HUES48 (cell line): ENCODE data around the gene LRP1B.

ENCODE experiments used
- H3K27ac ChIP-seq: one replicate; pipeline ENCODE4 v1.7.0; 2013; ENCODE audit warnings: low read depth, low read length, inconsistent platforms
- H3K27me3 ChIP-seq: 2 replicates; pipeline ENCODE4 v1.6.1; 2013; ENCODE audit warnings: mild to moderate bottlenecking, low read length; ENCODE audit not compliant: control insufficient read depth, insufficient read depth
- H3K36me3 ChIP-seq: 2 replicates; pipeline ENCODE4 v1.6.1; 2013; ENCODE audit warnings: low read length; ENCODE audit not compliant: control insufficient read depth, insufficient read depth
- H3K4me1 ChIP-seq: 2 replicates; pipeline ENCODE4 v1.6.1; 2013; ENCODE audit warnings: mild to moderate bottlenecking, low read length; ENCODE audit not compliant: control insufficient read depth, insufficient read depth
- H3K4me3 ChIP-seq: 2 replicates; pipeline ENCODE4 v1.5.1; 2013; ENCODE audit warnings: mild to moderate bottlenecking, low read depth, low read length
- H3K9ac ChIP-seq: 2 replicates; pipeline ENCODE4 v1.6.1; 2013; ENCODE audit warnings: mild to moderate bottlenecking, low read depth, low read length, moderate library complexity
- H3K9me3 ChIP-seq: 2 replicates; pipeline ENCODE4 v1.6.1; 2013; ENCODE audit warnings: low read length; ENCODE audit not compliant: control insufficient read depth, insufficient read depth

LRP1B gene

GRCh38 chr2:142131010-142131669 is at the start of gene LRP1B:
Gene LRP1B, minus strand, starts transcription at chr2:142131016. Its CDS starts 287 bp downstream, at chr2:142130729.
- peak within 1 kb of the TSS; percentile 48 for H3K27ac ChIP-seq
- H3K9me3 ChIP-seq: no peaks in the 10 kb centered on the region
- peak within 1 kb of the TSS; percentile 70 for H3K4me3 ChIP-seq

GRCh38 chr2:142179686-142180085 is 48.9 kb upstream of the LRP1B start:
- H3K27me3 ChIP-seq: no peaks in the 10 kb centered on the region
- H3K27ac ChIP-seq: no peak overlapping the region
- H3K36me3 ChIP-seq: no peaks in the 10 kb centered on the region
- no peak overlapping the region for H3K9ac ChIP-seq
- no peak overlapping the region for H3K4me3 ChIP-seq
- no peaks in the 10 kb centered on the region for H3K4me1 ChIP-seq
- no peaks in the 10 kb centered on the region for H3K9me3 ChIP-seq

More at GRCh38 chr2:142131010-142131669, at the start of gene LRP1B:
- H3K9ac ChIP-seq: peak within 1 kb of the TSS; percentile 59
- H3K4me1 ChIP-seq: peaks cover 8% of the 10 kb centered on the region
- H3K27me3 ChIP-seq: peaks cover 49% of the 10 kb centered on the region
- H3K36me3 ChIP-seq: no peaks in the 10 kb centered on the region

- H3K27ac ChIP-seq: no peak overlapping the region
- H3K4me3 ChIP-seq: no peak overlapping the region
- H3K36me3 ChIP-seq: no peaks in the 10 kb centered on the region
Measured at GRCh38 chr2:142178604-142179003, 47.8 kb upstream of the LRP1B start.

GRCh38 chr2:142176941-142177340 is 46.1 kb upstream of the LRP1B start:
- Histone ChIP-seq H3K27me3 (no peaks in the 10 kb centered on the region), H3K27ac (no peak overlapping the region)

More at GRCh38 chr2:142178604-142179003, 47.8 kb upstream of the LRP1B start:
- Histone ChIP-seq H3K9ac (no peak overlapping the region), H3K4me1 (no peaks in the 10 kb centered on the region), H3K27me3 (no peaks in the 10 kb centered on the region), H3K9me3 (no peaks in the 10 kb centered on the region)

GRCh38 chr2:142175813-142176338 is 45.1 kb upstream of the LRP1B start:
- no peaks in the 10 kb centered on the region for H3K9me3 ChIP-seq
- no peak overlapping the region for H3K4me3 ChIP-seq
- no peak overlapping the region for H3K9ac ChIP-seq
- no peaks in the 10 kb centered on the region for H3K4me1 ChIP-seq
- no peak overlapping the region for H3K27ac ChIP-seq
- H3K27me3 ChIP-seq: no peaks in the 10 kb centered on the region
- H3K36me3 ChIP-seq: no peaks in the 10 kb centered on the region

More at GRCh38 chr2:142176941-142177340, 46.1 kb upstream of the LRP1B start:
- Histone ChIP-seq H3K9ac (no peak overlapping the region), H3K36me3 (no peaks in the 10 kb centered on the region), H3K4me3 (no peak overlapping the region), H3K9me3 (no peaks in the 10 kb centered on the region), H3K4me1 (no peaks in the 10 kb centered on the region)

GRCh38 chr2:142174176-142174575 is 43.4 kb upstream of the LRP1B start:
- no peak overlapping the region for H3K4me3 ChIP-seq
- H3K27me3 ChIP-seq: no peaks in the 10 kb centered on the region
- no peaks in the 10 kb centered on the region for H3K4me1 ChIP-seq
- no peak overlapping the region for H3K9ac ChIP-seq
- H3K9me3 ChIP-seq: no peaks in the 10 kb centered on the region
- no peak overlapping the region for H3K27ac ChIP-seq
- H3K36me3 ChIP-seq: no peaks in the 10 kb centered on the region

GRCh38 chr2:142170847-142171246 is 40.0 kb upstream of the LRP1B start:
- no peak overlapping the region for H3K4me3 ChIP-seq
- no peaks in the 10 kb centered on the region for H3K4me1 ChIP-seq
- H3K36me3 ChIP-seq: no peaks in the 10 kb centered on the region
- no peaks in the 10 kb centered on the region for H3K9me3 ChIP-seq
- no peak overlapping the region for H3K9ac ChIP-seq
- no peaks in the 10 kb centered on the region for H3K27me3 ChIP-seq
- H3K27ac ChIP-seq: no peak overlapping the region

- Histone ChIP-seq H3K27me3 (no peaks in the 10 kb centered on the region), H3K9me3 (no peaks in the 10 kb centered on the region), H3K4me3 (no peak overlapping the region)
Measured at GRCh38 chr2:142165790-142166189, 35.0 kb upstream of the LRP1B start.

GRCh38 chr2:142153601-142154000 is 22.8 kb upstream of the LRP1B start:
- H3K36me3 ChIP-seq: no peaks in the 10 kb centered on the region

More at GRCh38 chr2:142165790-142166189, 35.0 kb upstream of the LRP1B start:
- Histone ChIP-seq H3K27ac (no peak overlapping the region), H3K4me1 (no peaks in the 10 kb centered on the region), H3K36me3 (no peaks in the 10 kb centered on the region), H3K9ac (no peak overlapping the region)

GRCh38 chr2:142150453-142150852 is 19.6 kb upstream of the LRP1B start:
- Histone ChIP-seq H3K27me3 (no peaks in the 10 kb centered on the region), H3K9me3 (no peaks in the 10 kb centered on the region), H3K36me3 (no peaks in the 10 kb centered on the region), H3K27ac (no peak overlapping the region), H3K9ac (no peak overlapping the region), H3K4me1 (no peaks in the 10 kb centered on the region), H3K4me3 (no peak overlapping the region)

More at GRCh38 chr2:142153601-142154000, 22.8 kb upstream of the LRP1B start:
- Histone ChIP-seq H3K27ac (no peak overlapping the region), H3K27me3 (no peaks in the 10 kb centered on the region), H3K4me3 (no peak overlapping the region), H3K9me3 (no peaks in the 10 kb centered on the region), H3K9ac (no peak overlapping the region), H3K4me1 (no peaks in the 10 kb centered on the region)

GRCh38 chr2:142144547-142144946 is 13.7 kb upstream of the LRP1B start:
- H3K4me1 ChIP-seq: no peaks in the 10 kb centered on the region
- no peak overlapping the region for H3K27ac ChIP-seq
- H3K9me3 ChIP-seq: no peaks in the 10 kb centered on the region
- H3K9ac ChIP-seq: no peak overlapping the region
- no peak overlapping the region for H3K4me3 ChIP-seq
- no peaks in the 10 kb centered on the region for H3K27me3 ChIP-seq
- no peaks in the 10 kb centered on the region for H3K36me3 ChIP-seq
